Parathyroid adenoma (tissue), 2 donors: ENCODE measurements around the gene NBEA.

Experiments used
- H2AFZ ChIP-seq: fragments of 300-600 bp; sonication (generic); one replicate; pipeline ENCODE4 v1.7.0; 2017; ENCODE audit warnings: antibody characterized with exemption, mild to moderate bottlenecking
- H3K27ac ChIP-seq: fragments of 300-600 bp; sonication (generic); one replicate; pipeline ENCODE4 v1.7.0; 2017
- H3K27me3 ChIP-seq: fragments of 300-600 bp; sonication (generic); one replicate; pipeline ENCODE4 v1.7.0; 2017; ENCODE audit warnings: low read length; ENCODE audit not compliant: control insufficient read depth, insufficient read depth
- H3K36me3 ChIP-seq: fragments of 300-600 bp; sonication (generic); one replicate; pipeline ENCODE4 v1.7.0; 2017; ENCODE audit warnings: low read length; ENCODE audit not compliant: control insufficient read depth, insufficient read depth
- H3K4me1 ChIP-seq: fragments of 300-600 bp; sonication (generic); one replicate; pipeline ENCODE4 v1.7.0; 2017; ENCODE audit warnings: control low read depth
- H3K4me2 ChIP-seq: fragments of 300-600 bp; sonication (generic); one replicate; pipeline ENCODE4 v1.7.0; 2017; ENCODE audit warnings: low read length
- H3K4me3 ChIP-seq: fragments of 300-600 bp; sonication (generic); one replicate; pipeline ENCODE4 v1.7.0; 2017; ENCODE audit warnings: low read depth, low read length
- H3K79me2 ChIP-seq: fragments of 300-600 bp; sonication (generic); one replicate; pipeline ENCODE4 v1.7.0; 2017; ENCODE audit warnings: control low read depth
- H3K9ac ChIP-seq: fragments of 300-600 bp; sonication (generic); one replicate; pipeline ENCODE4 v1.7.0; 2017; ENCODE audit warnings: mild to moderate bottlenecking
- H3K9me3 ChIP-seq: fragments of 300-600 bp; sonication (generic); one replicate; pipeline ENCODE4 v1.7.0; 2017; ENCODE audit warnings: low read length; ENCODE audit not compliant: control insufficient read depth
- TF ChIP-seq, protein P1 (sequence below): fragments of 300-600 bp; sonication (generic); IDR thresholded peaks from one replicate; pipeline ENCODE4 v1.7.0; 2017; ENCODE audit warnings: antibody characterized with exemption, mild to moderate bottlenecking
- donor health status: primary hyperparathyroidism.

Gene NBEA

DNA sequence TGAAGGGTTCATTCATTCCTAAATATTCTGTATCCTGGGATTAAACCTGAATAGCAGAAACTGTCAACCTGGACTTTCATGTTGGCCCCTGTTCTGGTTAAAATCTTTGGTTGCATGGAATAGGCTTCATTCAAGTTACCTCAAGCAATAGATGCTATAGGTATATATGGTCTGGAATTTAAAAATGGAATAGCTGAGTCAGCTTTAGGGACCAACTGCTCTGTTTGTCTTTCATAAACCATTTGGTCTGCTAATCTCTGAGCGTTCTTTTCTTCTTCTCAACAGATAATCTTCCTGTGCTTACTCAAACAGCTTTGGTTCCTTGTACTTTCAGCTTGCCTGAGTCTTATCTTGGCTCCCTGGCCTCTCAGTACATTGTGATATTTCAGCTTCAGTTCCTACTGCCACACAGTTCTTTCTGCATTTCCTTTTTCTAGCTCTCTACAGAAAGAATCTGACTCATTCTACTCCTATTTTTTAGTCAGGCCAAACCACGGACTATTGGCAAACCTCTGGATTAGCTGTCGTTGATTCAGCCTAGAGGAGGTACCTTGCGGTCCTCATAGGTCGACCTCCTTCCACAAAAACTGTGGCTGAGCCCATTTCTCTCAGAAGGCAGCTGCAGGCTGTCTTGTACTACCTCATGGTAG, 570.3 kb downstream of the NBEA start:
- TF ChIP-seq, protein P1, sequence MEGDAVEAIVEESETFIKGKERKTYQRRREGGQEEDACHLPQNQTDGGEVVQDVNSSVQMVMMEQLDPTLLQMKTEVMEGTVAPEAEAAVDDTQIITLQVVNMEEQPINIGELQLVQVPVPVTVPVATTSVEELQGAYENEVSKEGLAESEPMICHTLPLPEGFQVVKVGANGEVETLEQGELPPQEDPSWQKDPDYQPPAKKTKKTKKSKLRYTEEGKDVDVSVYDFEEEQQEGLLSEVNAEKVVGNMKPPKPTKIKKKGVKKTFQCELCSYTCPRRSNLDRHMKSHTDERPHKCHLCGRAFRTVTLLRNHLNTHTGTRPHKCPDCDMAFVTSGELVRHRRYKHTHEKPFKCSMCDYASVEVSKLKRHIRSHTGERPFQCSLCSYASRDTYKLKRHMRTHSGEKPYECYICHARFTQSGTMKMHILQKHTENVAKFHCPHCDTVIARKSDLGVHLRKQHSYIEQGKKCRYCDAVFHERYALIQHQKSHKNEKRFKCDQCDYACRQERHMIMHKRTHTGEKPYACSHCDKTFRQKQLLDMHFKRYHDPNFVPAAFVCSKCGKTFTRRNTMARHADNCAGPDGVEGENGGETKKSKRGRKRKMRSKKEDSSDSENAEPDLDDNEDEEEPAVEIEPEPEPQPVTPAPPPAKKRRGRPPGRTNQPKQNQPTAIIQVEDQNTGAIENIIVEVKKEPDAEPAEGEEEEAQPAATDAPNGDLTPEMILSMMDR: no peak
- Histone ChIP-seq H3K27ac (no peak overlapping the region), H3K27me3 (no peaks in the 10 kb centered on the region), H3K79me2 (no peaks in the 10 kb centered on the region), H3K4me2 (no peak overlapping the region), H2AFZ (no peak overlapping the region), H3K9ac (no peak overlapping the region), H3K9me3 (no peaks in the 10 kb centered on the region), H3K4me1 (no peaks in the 10 kb centered on the region), H3K4me3 (no peak overlapping the region), H3K36me3 (no peaks in the 10 kb centered on the region)

- H3K27me3 ChIP-seq: no peaks in the 10 kb centered on the region
- no peak overlapping the region for H3K27ac ChIP-seq
- H3K9me3 ChIP-seq: no peaks in the 10 kb centered on the region
- no peak overlapping the region for H3K4me2 ChIP-seq
- H3K9ac ChIP-seq: no peak overlapping the region
- no peaks in the 10 kb centered on the region for H3K36me3 ChIP-seq
- H3K4me3 ChIP-seq: no peak overlapping the region
- H2AFZ ChIP-seq: no peak overlapping the region
- TF ChIP-seq, protein P1: no peak
- H3K79me2 ChIP-seq: no peaks in the 10 kb centered on the region
- no peaks in the 10 kb centered on the region for H3K4me1 ChIP-seq
Observed at GRCh38 chr13:35514061-35514477, 572.0 kb downstream of the NBEA start.

GRCh38 chr13:35514801-35515502, 572.9 kb downstream of the NBEA start:
- Histone ChIP-seq H3K27me3 (no peaks in the 10 kb centered on the region), H3K9me3 (no peaks in the 10 kb centered on the region), H3K27ac (no peak overlapping the region), H3K9ac (no peak overlapping the region), H3K4me1 (no peaks in the 10 kb centered on the region), H3K36me3 (no peaks in the 10 kb centered on the region), H2AFZ (no peak overlapping the region), H3K4me3 (no peak overlapping the region), H3K79me2 (no peaks in the 10 kb centered on the region), H3K4me2 (no peak overlapping the region)
- TF ChIP-seq, protein P1: no peak

DNA sequence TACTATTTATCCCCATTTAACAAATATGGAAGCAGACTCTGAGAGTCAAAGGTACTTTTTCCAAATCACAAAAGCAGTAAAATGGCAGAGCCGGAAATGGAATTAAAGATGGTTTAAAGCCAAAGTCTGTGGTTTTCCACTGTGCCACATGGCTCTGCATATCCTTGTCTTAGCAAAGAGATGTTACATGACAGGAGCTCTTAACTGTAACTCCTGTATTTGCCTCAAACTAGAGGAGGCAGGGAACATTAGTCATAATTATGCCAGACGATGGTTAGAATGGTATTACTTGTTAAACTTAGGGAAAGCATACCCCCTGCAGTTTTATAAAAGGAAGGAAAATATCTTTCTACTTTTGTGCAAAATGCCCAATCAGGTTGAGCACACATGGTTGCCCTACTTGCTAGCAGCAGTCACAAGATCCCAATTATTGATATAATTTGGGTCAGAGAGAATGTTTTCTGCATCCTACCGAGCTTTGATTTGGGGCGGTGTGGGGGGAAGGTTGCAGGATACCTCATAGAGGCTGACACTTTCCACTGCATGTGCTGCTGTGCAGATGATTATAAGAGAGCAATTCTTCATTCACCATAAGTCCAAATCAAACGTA, 576.4 kb downstream of the NBEA start:
- Histone ChIP-seq H3K27me3 (no peaks in the 10 kb centered on the region), H3K9ac (no peak overlapping the region), H3K4me3 (no peak overlapping the region), H2AFZ (no peak overlapping the region), H3K9me3 (no peaks in the 10 kb centered on the region), H3K79me2 (no peaks in the 10 kb centered on the region), H3K27ac (no peak overlapping the region), H3K4me2 (no peak overlapping the region), H3K4me1 (no peaks in the 10 kb centered on the region), H3K36me3 (no peaks in the 10 kb centered on the region)
- TF ChIP-seq, protein P1: no peak
